GM21619 (cell line): ENCODE data around the gene TMEM179.

Experiments
- ATAC-seq: cut with Tn5 transposase; IDR thresholded peaks from one replicate; pipeline ENCODE4 v1.9.1; 2021; ENCODE audit not compliant: unreplicated experiment

Gene TMEM179

DNA sequence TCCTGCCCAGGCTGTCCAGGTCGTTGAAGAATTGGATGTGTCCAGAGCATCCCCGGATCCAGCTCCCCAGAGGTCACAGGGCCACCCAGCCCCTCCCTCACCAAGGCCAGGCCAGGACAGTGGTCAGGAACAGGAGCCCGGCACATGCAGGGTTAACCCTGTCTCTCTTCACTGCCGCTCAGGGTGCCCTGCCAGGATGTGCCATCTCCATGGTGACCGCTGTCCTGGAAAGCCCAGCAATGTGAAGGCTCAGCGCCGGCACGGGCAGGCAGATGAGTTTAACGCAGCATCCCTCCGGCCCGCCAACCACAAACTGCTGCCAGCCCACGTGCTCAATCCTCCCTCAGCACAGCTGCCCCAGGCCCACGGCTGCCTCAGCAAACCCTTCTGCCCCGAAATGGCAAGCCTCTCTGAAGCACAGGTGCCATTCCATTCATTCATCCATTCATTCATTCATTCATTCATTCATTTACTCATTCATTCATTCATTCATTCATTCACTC, 4.4 kb downstream of the TMEM179 start:
- ATAC-seq: no peak

DNA sequence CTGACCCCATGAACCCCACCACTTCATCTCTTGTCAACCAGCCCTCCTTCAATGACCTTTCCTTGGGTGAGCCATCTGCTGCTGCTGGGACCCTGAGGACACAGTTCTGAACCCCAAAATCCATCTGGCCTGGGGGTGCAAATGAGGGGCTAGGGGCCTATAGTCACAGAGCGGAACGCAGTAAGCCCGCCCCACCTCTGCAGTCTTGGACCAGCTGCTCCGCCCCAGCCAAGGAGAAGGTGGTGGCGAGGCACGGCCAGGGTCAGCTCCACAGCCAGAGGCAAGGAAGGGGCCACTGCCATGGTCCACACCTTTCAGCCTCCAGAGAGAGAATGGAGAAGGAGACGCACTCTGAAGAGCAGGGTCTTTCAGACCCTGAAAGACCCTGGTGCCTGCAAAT, 5.1 kb downstream of the TMEM179 start:
- no peak for ATAC-seq

- ATAC-seq: no peak
Measured at GRCh38 chr14:104598910-104599273, 5.7 kb downstream of the TMEM179 start.

DNA sequence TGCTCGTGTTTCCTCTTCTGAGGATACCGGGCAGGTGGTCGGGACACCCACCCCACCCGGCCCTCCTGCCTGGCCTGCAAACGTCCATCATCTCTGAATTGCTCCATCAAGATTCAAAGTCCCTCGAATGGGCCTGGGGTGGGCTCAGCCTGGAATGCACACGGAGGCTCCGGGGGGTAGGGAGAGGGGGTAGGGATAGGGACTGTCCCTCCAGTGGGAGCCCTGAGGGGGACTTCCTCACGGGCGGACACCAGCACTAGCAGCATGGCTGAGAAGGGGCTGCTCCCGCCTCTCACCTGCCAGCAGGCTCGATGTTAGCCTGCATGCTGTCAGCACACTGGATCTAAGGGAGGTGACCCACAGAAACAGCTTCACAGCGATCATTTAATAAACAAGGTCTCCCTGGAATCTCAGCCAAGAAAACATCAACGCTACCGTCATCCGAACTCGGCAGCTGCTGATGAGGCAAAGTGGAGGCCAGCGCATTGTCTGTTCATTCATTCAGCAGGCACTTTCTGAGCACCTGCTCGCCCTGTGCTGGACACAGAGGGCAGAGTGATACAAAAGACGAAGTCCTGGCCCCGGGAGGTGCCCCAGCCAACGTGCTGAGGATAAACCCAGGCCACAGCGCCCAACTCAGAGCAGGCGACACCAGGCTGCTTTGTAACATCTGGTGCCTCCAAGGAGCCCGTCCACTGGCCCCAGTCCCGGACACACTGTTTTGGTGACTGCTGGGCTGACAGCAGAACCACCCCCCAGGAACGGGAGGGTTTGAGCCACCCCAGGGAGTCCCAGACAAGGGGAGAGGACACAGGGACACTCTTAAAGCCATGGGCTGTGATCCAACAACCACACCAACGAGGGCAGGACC, 6.3 kb downstream of the TMEM179 start:
- ATAC-seq: no peak

- no peak for ATAC-seq
Measured at GRCh38 chr14:104597576-104597975, 7.0 kb downstream of the TMEM179 start.

GRCh38 chr14:104596927-104597351, 7.6 kb downstream of the TMEM179 start:
- ATAC-seq: no peak

DNA sequence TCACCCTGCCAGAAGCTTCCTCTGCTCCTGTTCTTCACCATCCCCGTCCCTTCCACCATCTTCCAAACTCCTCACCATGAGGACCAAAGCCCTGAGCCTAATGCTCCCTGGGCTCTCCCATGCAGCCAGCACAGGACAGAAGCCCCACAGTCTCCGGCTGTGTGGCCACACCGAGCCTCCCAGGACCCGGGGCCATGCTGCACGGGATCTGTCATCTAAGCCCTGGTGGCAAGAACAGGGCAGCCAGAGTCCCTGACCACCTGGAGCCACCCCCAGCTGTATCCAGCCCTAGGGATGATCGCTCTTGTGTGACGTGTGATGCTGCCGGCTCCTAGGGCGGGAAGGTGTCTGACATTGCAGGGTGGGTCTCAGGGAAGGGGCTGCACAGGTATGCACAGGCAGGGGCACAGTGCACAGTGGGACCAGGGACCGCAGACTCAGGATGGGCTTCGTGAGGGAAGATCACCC, 8.1 kb downstream of the TMEM179 start:
- no peak for ATAC-seq

- ATAC-seq: no peak
Measured at GRCh38 chr14:104595911-104596450, 8.6 kb downstream of the TMEM179 start.

DNA sequence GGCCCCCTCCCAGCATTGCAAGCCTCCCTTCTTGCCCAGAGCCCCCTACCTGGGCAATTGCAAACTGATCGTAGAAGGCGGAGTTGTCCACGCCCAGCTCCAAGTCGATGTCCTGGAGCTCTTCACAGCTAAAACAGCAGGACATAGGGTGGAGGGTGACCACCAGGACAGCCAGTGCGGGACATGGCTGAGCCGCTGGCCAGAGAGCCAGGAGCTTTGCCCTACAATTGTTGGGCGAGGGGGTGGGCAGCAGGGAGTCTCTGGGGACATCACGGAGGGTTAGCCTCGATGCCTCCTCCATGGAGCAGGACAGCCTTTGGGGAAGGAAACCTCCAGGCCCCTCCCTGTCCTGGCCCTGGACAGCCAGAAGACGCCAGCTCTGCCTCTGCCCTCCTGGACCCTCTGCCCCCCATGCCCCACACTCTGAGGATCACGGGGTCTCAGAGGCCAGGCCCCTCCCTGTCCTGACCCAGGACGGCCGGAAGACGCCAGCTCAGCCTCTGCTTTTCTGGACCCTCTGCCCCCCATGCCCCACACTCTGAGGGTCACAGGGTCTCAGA, 9.4 kb downstream of the TMEM179 start:
- no peak for ATAC-seq

- no peak for ATAC-seq
Measured at GRCh38 chr14:104594310-104595046, 10.1 kb downstream of the TMEM179 start.

DNA sequence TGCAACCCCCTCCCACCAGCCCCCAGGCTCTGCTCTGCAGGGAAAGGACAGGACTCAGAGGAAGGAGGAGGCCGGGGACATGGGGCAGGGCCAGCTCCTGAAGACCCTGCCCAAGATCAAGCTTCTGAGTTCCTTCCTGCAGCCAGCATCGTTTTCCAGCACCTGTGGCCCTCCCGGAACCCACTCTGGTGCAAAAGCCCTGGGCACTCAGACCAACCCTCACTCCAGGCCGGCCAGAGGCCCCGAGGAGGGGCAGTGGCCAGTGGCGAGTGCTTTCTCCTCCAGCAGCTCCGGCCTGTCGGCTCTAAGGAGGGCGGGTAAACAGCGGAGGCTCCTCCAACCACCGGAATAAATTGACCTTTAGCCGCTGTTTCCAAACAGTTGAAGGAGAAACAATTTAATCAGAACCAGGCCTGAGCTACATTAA, 10.8 kb downstream of the TMEM179 start:
- ATAC-seq: no peak

GRCh38 chr14:104593241-104593701, 11.3 kb downstream of the TMEM179 start:
- no peak for ATAC-seq

- ATAC-seq: no peak
Measured at GRCh38 chr14:104592785-104593184, 11.8 kb downstream of the TMEM179 start.

- ATAC-seq: no peak
Measured at GRCh38 chr14:104592292-104592672, 12.3 kb downstream of the TMEM179 start.

DNA sequence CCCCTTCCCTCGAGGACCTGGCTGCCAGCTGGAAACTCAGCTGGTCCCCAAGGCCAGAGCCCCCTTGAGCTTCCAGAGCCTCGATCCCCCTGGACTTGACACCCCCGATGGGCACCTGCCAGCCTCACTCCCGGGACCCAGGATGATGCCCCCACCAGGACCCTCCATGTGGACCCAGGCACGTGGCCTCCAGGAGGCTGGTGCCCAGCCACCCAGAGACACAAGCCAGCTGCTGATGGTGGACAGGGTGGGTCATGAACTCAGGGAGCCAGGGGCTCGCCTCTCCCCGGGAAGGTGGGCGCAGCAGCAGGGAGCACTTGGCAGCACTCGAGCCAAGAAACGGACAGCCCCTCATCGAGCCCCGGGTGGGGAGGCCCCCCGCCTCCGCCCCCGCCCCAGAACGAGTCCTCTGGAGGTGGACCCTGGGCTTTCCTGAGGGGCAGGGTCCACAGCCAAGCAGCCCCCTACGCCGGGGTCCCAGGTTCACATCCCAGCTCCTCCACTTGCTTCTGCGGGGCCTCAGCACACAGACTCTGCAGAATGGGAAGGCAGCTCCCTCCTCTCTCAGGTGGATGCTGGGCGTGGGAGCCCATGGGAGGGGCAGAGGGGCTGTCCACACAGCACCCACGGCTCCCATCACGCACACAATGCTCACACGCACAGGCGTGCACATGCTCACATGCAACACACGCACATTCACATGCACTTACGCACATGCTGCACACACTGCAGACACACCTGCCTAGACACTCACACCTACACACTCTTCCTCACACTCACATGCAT, 12.9 kb downstream of the TMEM179 start:
- no peak for ATAC-seq

DNA sequence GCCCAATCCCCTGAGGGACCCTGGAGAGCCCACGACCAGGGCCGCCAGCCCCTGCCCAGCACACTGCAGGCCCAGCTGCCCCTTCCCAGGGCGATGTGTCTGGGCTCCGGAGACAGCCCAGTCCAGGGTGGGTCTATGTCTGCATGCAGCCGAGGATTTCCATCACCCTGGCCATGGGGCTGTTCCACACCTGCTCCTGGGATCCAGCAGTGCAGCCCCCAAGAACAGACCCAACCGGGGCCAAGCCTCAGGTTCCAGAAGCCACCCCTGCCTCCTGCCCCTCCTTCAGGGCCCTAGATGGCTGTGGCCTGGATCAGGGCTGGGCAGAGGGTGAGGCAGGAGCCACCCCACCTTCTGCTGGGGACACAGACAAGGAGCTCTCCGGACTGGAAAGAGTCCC, 13.5 kb downstream of the TMEM179 start:
- no peak for ATAC-seq

GRCh38 chr14:104590240-104590965, 14.2 kb downstream of the TMEM179 start:
- no peak for ATAC-seq

GRCh38 chr14:104589338-104590195, 15.0 kb downstream of the TMEM179 start:
- no peak for ATAC-seq
